A549 (cell line): ENCODE results near the gene EEF1AKMT1. TPM values are rescaled to one million over a fixed set of nuclear protein-coding genes. Genes with fewer than 3 reads are reported as not detected.

ENCODE experiments used
- ATAC-seq, 2 experiments: fragments of 200-7000 bp in 1 of 2; fragments of >200 bp in 1 of 2; cut with Nextera tagmentation in 1 of 2; cut with Tn5 transposase in 1 of 2; 3 replicates each; pipeline versions ENCODE4 v1.8.0 to v1.9.1; 2018 to 2020; ENCODE audit warnings: mild to moderate bottlenecking in 1 of 2, moderate library complexity in 1 of 2
- CTCF ChIA-PET: fragments of 300-600 bp; sonication (Branson Sonifier 250); formaldehyde crosslinking; extraction: SDS; loops from one replicate; lab custom pipeline; 2021; ENCODE audit warnings: antibody characterized with exemption, inconsistent platforms; lab: Yijun Ruan, JAX
- POLR2A ChIA-PET: fragments of 350-600 bp; formaldehyde crosslinking; extraction: SDS; loops from one replicate; lab custom pipeline; 2021; ENCODE audit warnings: antibody characterized with exemption, inconsistent platforms; lab: Yijun Ruan, JAX
- DNase-seq, 2 experiments: peaks; one replicate each; pipeline versions ENCODE4 v3.0.0 to v3.0.0-alpha.2; 2011 to 2016; ENCODE audit warnings: low read depth in 1 of 2, low spot score in 1 of 2
- FAIRE-seq: peaks from 2 replicates; lab custom pipeline; 2011; peaks lifted over from hg19 to GRCh38; lab: Jason Lieb, UNC
- H3K27ac ChIP-seq, 2 experiments: fragments of >200 bp; sonication (Bioruptor Twin); formaldehyde crosslinking; 3 replicates each; pipeline ENCODE4 v1.5.1; 2016 to 2017
- H3K4me1 ChIP-seq: fragments of >200 bp; sonication (Bioruptor Twin); formaldehyde crosslinking; 3 replicates; pipeline ENCODE4 v1.6.1; 2016
- H3K4me2 ChIP-seq: fragments of >200 bp; sonication (Bioruptor Twin); formaldehyde crosslinking; 3 replicates; pipeline ENCODE4 v1.6.1; 2016
- H3K4me3 ChIP-seq: fragments of >200 bp; sonication (Bioruptor Twin); formaldehyde crosslinking; 3 replicates; pipeline ENCODE4 v1.5.1; 2016
- H3K9me3 ChIP-seq: fragments of >200 bp; sonication (Bioruptor Twin); formaldehyde crosslinking; 3 replicates; pipeline ENCODE4 v1.6.1; 2016
- BHLHE40 ChIP-seq: IDR thresholded peaks from 2 replicates; pipeline ENCODE4 v1.6.1; 2012; ENCODE audit warnings: low read depth, low read length, inconsistent platforms
- CEBPB ChIP-seq, 2 experiments: fragments of >200 bp in 1 of 2; sonication (Bioruptor Twin) in 1 of 2; formaldehyde crosslinking in 1 of 2; IDR thresholded peaks; 2 replicates each; pipeline ENCODE4 v1.6.1; 2012 to 2016
- CHD2 ChIP-seq: fragments of 150-350 bp; IDR thresholded peaks from 2 replicates; pipeline ENCODE4 v1.6.1; 2014; ENCODE audit warnings: low read length; ENCODE audit not compliant: partially characterized antibody
- CHD4 ChIP-seq: fragments of 200-600 bp; sonication (generic); IDR thresholded peaks from 2 replicates; pipeline ENCODE4 v1.6.1; 2016; ENCODE audit warnings: antibody characterized with exemption, mild to moderate bottlenecking, borderline replicate concordance
- ELK1 ChIP-seq: fragments of 150-350 bp; IDR thresholded peaks from 2 replicates; pipeline ENCODE4 v1.6.1; 2014; ENCODE audit warnings: low read depth, mild to moderate bottlenecking, low read length
- EP300 ChIP-seq, 2 experiments: fragments of >200 bp; sonication (Bioruptor Twin); formaldehyde crosslinking; IDR thresholded peaks; 2 replicates in 1 of 2; 3 replicates in 1 of 2; pipeline ENCODE4 v1.6.1; 2016 to 2017
- FOSB ChIP-seq: fragments of 250-450 bp; sonication (Bioruptor Pico); IDR thresholded peaks from 2 replicates; pipeline ENCODE4 v1.5.0; 2020; ENCODE audit warnings: mild to moderate bottlenecking, moderate library complexity
- FOXS1 ChIP-seq: fragments of 250-450 bp; sonication (Bioruptor Pico); IDR thresholded peaks from 2 replicates; pipeline ENCODE4 v1.5.0; 2020; ENCODE audit warnings: mild to moderate bottlenecking, moderate library complexity
- HDAC2 ChIP-seq: fragments of 200-600 bp; sonication (generic); IDR thresholded peaks from 2 replicates; pipeline ENCODE4 v1.6.1; 2016
- HOXB13 ChIP-seq: fragments of 250-450 bp; sonication (Bioruptor Pico); IDR thresholded peaks from 2 replicates; pipeline ENCODE4 v1.5.0; 2020; ENCODE audit warnings: low read depth, mild to moderate bottlenecking, moderate library complexity
- JUNB ChIP-seq: fragments of >200 bp; sonication (Bioruptor Twin); formaldehyde crosslinking; IDR thresholded peaks from 2 replicates; pipeline ENCODE4 v1.6.1; 2016
- MAFK ChIP-seq: fragments of 450-650 bp; IDR thresholded peaks from 2 replicates; pipeline ENCODE4 v1.6.1; 2014; ENCODE audit not compliant: partially characterized antibody
- MAZ ChIP-seq: fragments of 150-350 bp; IDR thresholded peaks from 2 replicates; pipeline ENCODE4 v1.6.1; 2014; ENCODE audit warnings: antibody characterized with exemption, low read depth, low read length, borderline replicate concordance
- POLR2AphosphoS2 ChIP-seq: conservative IDR thresholded peaks from 2 replicates; pipeline ENCODE4 v1.6.1; 2012; ENCODE audit warnings: low read length, improper control_type of control experiment, inconsistent platforms
- RAD21 ChIP-seq, 2 experiments: fragments of >200 bp in 1 of 2; sonication (Bioruptor Twin) in 1 of 2; formaldehyde crosslinking in 1 of 2; IDR thresholded peaks in 1 of 2; conservative IDR thresholded peaks in 1 of 2; 2 replicates in 1 of 2; 3 replicates in 1 of 2; pipeline ENCODE4 v1.6.1; 2012 to 2018; ENCODE audit warnings: inconsistent platforms in 1 of 2
- RARB ChIP-seq: fragments of 250-450 bp; sonication (Bioruptor Pico); IDR thresholded peaks from 2 replicates; pipeline ENCODE4 v1.8.0; 2021; ENCODE audit warnings: mild to moderate bottlenecking, moderate library complexity
- RCOR1 ChIP-seq: fragments of 150-350 bp; IDR thresholded peaks from 2 replicates; pipeline ENCODE4 v1.6.1; 2014; ENCODE audit warnings: antibody characterized with exemption, low read length, low read depth
- RFX5 ChIP-seq: fragments of 450-650 bp; IDR thresholded peaks from 2 replicates; pipeline ENCODE4 v1.7.1; 2014; ENCODE audit warnings: antibody characterized with exemption, mild to moderate bottlenecking, moderate library complexity
- TFCP2L1 ChIP-seq: fragments of 250-450 bp; sonication (Bioruptor Pico); IDR thresholded peaks from 2 replicates; pipeline ENCODE4 v1.5.0; 2021; ENCODE audit warnings: mild to moderate bottlenecking
- TP53 ChIP-seq: fragments of 250-450 bp; sonication (Bioruptor Pico); IDR thresholded peaks from 2 replicates; pipeline ENCODE4 v1.5.0; 2021; ENCODE audit warnings: mild to moderate bottlenecking, moderate library complexity
- WGBS: methylation state at CpG from one replicate; pipeline ENCODE4 v1.1.6; 2017; ENCODE audit errors: missing lambda C conversion rate; 5-methylcytosine and 5-hydroxymethylcytosine counted together
- polyA plus RNA-seq, 4 experiments: library from polyadenylated mRNA; depleted of rRNA in 3 of 4; stranded (reverse); fragments of >200 nt; fragmentation: RNase III in 1 of 4; extraction: RNeasy Plus Mini Kit Qiagen cat#74134 plus additional on column Dnase treatment in 1 of 4; gene quantifications; 2 replicates in 3 of 4; 3 replicates in 1 of 4; pipeline ENCODE4 v1.2.3, GENCODE V29; 2011 to 2017
- TF ChIP-seq, protein P1 (sequence below): IDR thresholded peaks from 2 replicates; pipeline ENCODE4 v1.6.1; 2012; ENCODE audit warnings: low read depth, borderline replicate concordance
- TF ChIP-seq, protein P2 (sequence below): fragments of 250-450 bp; sonication (Bioruptor Pico); IDR thresholded peaks from 2 replicates; pipeline ENCODE4 v1.5.0; 2021; ENCODE audit warnings: mild to moderate bottlenecking, moderate library complexity, borderline replicate concordance

Gene EEF1AKMT1
- polyA plus RNA-seq, 2 of the 4 experiments (the other 2 are of a cell fraction), result 8.1 to 10.0 TPM

- POLR2A ChIA-PET, result no interaction called here
- ATAC-seq (no peak), DNase-seq (no peak), FAIRE-seq (no peak)
- TF ChIP-seq CHD2, result no peak
- TF ChIP-seq ELK1, result no peak
- TF ChIP-seq EP300 (IDR thresholded peaks at IDR 0.05), result no peak
- no peak for TF ChIP-seq RARB (CRISPR knock-in tag)
- no peak for TF ChIP-seq MAZ
- TF ChIP-seq TFCP2L1 (CRISPR knock-in tag), result no peak
- no peak for TF ChIP-seq CHD4
- no peak for TF ChIP-seq BHLHE40
- TF ChIP-seq FOSB (CRISPR knock-in tag), result no peak
- TF ChIP-seq RAD21 (conservative IDR thresholded peaks at IDR 0.05 in 1 of 2, IDR thresholded peaks at IDR 0.05 in 1 of 2), result no peak
- TF ChIP-seq HDAC2, result no peak
- no peak for TF ChIP-seq TP53 (CRISPR knock-in tag)
- no peak overlapping the region for H3K4me2 ChIP-seq
- H3K4me1 ChIP-seq, result no peaks in the 10 kb centered on the region
- H3K27ac ChIP-seq, result no peak overlapping the region
- CTCF ChIA-PET, result interaction anchor here (2.0 kb wide), 1 partner anchor 40 kb away, joined by 5 read pairs; no protein-coding TSS in a partner anchor
- H3K4me3 ChIP-seq, result no peak overlapping the region
- WGBS, result 96% methylated on average over 1 of the region's 1 CpG
- no peaks in the 10 kb centered on the region for H3K9me3 ChIP-seq
Observed at GRCh38 chr13:20788312-20788711, 14.6 kb upstream of the EEF1AKMT1 start.

- H3K4me2 ChIP-seq, result no peak overlapping the region
- 93% methylated on average over 5 of the region's 5 CpGs for WGBS
- no peak overlapping the region for H3K4me3 ChIP-seq
- no peaks in the 10 kb centered on the region for H3K4me1 ChIP-seq
- FAIRE-seq, result no peak
- TF ChIP-seq FOXS1 (CRISPR knock-in tag), result no peak
- no peak for TF ChIP-seq CHD4
- TF ChIP-seq CEBPB (IDR thresholded peaks at IDR 0.05), result no peak
- TF ChIP-seq RFX5, result no peak
- no peak for TF ChIP-seq RAD21 (conservative IDR thresholded peaks at IDR 0.05 in 1 of 2, IDR thresholded peaks at IDR 0.05 in 1 of 2)
- TF ChIP-seq, protein P1, sequence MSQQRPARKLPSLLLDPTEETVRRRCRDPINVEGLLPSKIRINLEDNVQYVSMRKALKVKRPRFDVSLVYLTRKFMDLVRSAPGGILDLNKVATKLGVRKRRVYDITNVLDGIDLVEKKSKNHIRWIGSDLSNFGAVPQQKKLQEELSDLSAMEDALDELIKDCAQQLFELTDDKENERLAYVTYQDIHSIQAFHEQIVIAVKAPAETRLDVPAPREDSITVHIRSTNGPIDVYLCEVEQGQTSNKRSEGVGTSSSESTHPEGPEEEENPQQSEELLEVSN, result no peak
- TF ChIP-seq POLR2AphosphoS2, result no peak
- no peak for TF ChIP-seq RCOR1
- no peak for TF ChIP-seq MAZ
- no peak for TF ChIP-seq CHD2
- TF ChIP-seq JUNB, result no peak
- TF ChIP-seq RARB (CRISPR knock-in tag), result no peak
- TF ChIP-seq, protein P2, sequence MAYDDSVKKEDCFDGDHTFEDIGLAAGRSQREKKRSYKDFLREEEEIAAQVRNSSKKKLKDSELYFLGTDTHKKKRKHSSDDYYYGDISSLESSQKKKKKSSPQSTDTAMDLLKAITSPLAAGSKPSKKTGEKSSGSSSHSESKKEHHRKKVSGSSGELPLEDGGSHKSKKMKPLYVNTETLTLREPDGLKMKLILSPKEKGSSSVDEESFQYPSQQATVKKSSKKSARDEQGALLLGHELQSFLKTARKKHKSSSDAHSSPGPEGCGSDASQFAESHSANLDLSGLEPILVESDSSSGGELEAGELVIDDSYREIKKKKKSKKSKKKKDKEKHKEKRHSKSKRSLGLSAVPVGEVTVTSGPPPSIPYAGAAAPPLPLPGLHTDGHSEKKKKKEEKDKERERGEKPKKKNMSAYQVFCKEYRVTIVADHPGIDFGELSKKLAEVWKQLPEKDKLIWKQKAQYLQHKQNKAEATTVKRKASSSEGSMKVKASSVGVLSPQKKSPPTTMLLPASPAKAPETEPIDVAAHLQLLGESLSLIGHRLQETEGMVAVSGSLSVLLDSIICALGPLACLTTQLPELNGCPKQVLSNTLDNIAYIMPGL (CRISPR knock-in tag), result no peak
- TF ChIP-seq HOXB13 (CRISPR knock-in tag), result no peak
- TF ChIP-seq MAFK, result no peak
- TF ChIP-seq, all 56 proteins: peak for 0
- DNase-seq (no peak), ATAC-seq (no peak)
- no peak overlapping the region for H3K27ac ChIP-seq
- no peaks in the 10 kb centered on the region for H3K9me3 ChIP-seq
- ChIA-PET POLR2A (no interaction called here), CTCF (interaction anchor here (0.6 to 2.0 kb wide), 5 partner anchors 10 to 293 kb away, joined by 3 to 5 read pairs (median 4); no protein-coding TSS in a partner anchor)
Observed at GRCh38 chr13:20787180-20787579, 13.4 kb upstream of the EEF1AKMT1 start.
